Nucleus accumbens (tissue), 56 donors: ENCODE data around the gene CA11.
"Not testable (repeated sequence)": the region's sequence is repeated elsewhere in the genome, so short reads cannot be mapped to it uniquely, and the experiment has no call there.

Experiments
- DNase-seq, 56 donors: peaks; one replicate each; lab custom pipeline; 2025; lab: John Stamatoyannopoulos, UW

Gene CA11

GRCh38 chr19:48646001-48646721 lies at the start of gene CA11:
CA11 (minus strand) TSS chr19:48646187; CDS start chr19:48645632, 555 bp downstream.
- peak in 54 of 56 donors; percentile 62 to 93 (median 87) for DNase-seq

- DNase-seq = not testable (repeated sequence)
Measured at GRCh38 chr19:48693629-48694028, 47.6 kb upstream of the CA11 start.

- no peak for DNase-seq
Measured at GRCh38 chr19:48689449-48689848, 43.5 kb upstream of the CA11 start.

- DNase-seq = no peak
Measured at GRCh38 chr19:48687776-48688175, 41.8 kb upstream of the CA11 start.

GRCh38 chr19:48686637-48687036 lies 40.6 kb upstream of the CA11 start:
- not testable (repeated sequence) for DNase-seq

GRCh38 chr19:48686088-48686487 lies 40.1 kb upstream of the CA11 start:
- DNase-seq = no peak

- DNase-seq = no peak
Measured at GRCh38 chr19:48685583-48685982, 39.6 kb upstream of the CA11 start.

GRCh38 chr19:48683349-48683748 lies 37.4 kb upstream of the CA11 start:
- DNase-seq = peak in 51 of 56 donors; percentile 3 to 86 (median 56)

GRCh38 chr19:48681127-48681470 lies 35.1 kb upstream of the CA11 start:
- DNase-seq = peak in 33 of 56 donors; percentile 2 to 78 (median 32)

GRCh38 chr19:48680436-48681126 lies 34.6 kb upstream of the CA11 start:
- no peak for DNase-seq

GRCh38 chr19:48680006-48680405 lies 34.0 kb upstream of the CA11 start:
- DNase-seq = not testable (repeated sequence)

GRCh38 chr19:48678201-48678600 lies 32.2 kb upstream of the CA11 start:
- no peak for DNase-seq

GRCh38 chr19:48676887-48677286 lies 30.9 kb upstream of the CA11 start:
- DNase-seq = no peak

GRCh38 chr19:48676487-48676886 lies 30.5 kb upstream of the CA11 start:
- no peak for DNase-seq

- peak in 55 of 56 donors; percentile 34 to 92 (median 71) for DNase-seq
Measured at GRCh38 chr19:48674921-48675824, 29.2 kb upstream of the CA11 start.

GRCh38 chr19:48674216-48674809 lies 28.3 kb upstream of the CA11 start:
- no peak for DNase-seq

- no peak for DNase-seq
Measured at GRCh38 chr19:48673436-48674100, 27.6 kb upstream of the CA11 start.

GRCh38 chr19:48672994-48673393 lies 27.0 kb upstream of the CA11 start, which contains the start of gene NTN5:
NTN5 (minus strand) TSS chr19:48673017; CDS start chr19:48670986, 2,031 bp downstream.
- no peak for DNase-seq

GRCh38 chr19:48671446-48671995 lies 25.5 kb upstream of the CA11 start:
- DNase-seq = no peak
